ENCODE results near the gene SMIM35. TPM values are rescaled to one million over a fixed set of nuclear protein-coding genes. Genes with fewer than 3 reads are reported as not detected.

SMIM35 gene
- total RNA-seq, 1 donor from 2014 or later = not detected

DNA sequence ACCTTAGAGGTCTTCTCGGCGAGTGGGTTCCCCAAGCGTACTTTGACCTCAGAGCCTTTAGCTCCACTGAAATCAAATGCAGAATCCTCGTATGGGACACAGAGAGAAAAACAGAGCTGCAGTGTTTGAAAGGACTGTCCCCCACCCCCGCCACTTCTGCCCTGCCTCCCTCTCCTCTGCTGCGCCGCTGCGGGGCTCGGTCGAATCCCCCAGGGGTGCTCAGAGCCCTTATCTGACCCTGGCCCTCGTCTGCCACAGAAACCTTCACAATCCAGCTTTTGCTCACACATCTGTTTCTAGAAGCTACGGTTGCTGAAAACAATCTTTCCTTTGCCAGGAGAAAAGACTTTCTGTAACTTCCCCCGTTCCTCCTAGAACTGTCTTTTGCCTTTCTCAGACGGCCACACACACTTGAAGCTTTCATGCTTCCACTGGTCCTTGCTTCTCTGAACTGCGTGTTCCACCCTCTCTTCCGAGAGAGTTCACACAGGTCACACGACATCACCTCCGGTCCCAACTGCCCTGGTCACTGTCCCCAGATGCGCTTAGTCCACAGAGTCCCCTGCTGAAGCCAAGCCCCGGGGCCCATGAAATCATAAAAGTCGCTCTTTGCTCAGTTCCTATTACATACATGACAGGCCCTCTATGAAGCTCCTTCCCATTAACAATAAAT lies 3.7 kb downstream of the SMIM35 start:
- peak overlapping the region; percentile 23 for H3K4me3 Mint-ChIP-seq (ENCODE audit: unreplicated experiment)
- H3K27me3 Mint-ChIP-seq (ENCODE audit: unreplicated experiment) = peaks cover 8% of the 10 kb centered on the region
- peaks cover 25% of the 10 kb centered on the region for H3K4me1 Mint-ChIP-seq (ENCODE audit: low read depth, unreplicated experiment)
- no peak for DNase-seq
- peaks cover 10% of the 10 kb centered on the region for H3K9me3 Mint-ChIP-seq (ENCODE audit: unreplicated experiment)
- no peaks in the 10 kb centered on the region for H3K36me3 Mint-ChIP-seq (ENCODE audit: unreplicated experiment)
- H3K27ac Mint-ChIP-seq (ENCODE audit: unreplicated experiment) = peak overlapping the region; percentile 57
- TF ChIP-seq, protein P1, sequence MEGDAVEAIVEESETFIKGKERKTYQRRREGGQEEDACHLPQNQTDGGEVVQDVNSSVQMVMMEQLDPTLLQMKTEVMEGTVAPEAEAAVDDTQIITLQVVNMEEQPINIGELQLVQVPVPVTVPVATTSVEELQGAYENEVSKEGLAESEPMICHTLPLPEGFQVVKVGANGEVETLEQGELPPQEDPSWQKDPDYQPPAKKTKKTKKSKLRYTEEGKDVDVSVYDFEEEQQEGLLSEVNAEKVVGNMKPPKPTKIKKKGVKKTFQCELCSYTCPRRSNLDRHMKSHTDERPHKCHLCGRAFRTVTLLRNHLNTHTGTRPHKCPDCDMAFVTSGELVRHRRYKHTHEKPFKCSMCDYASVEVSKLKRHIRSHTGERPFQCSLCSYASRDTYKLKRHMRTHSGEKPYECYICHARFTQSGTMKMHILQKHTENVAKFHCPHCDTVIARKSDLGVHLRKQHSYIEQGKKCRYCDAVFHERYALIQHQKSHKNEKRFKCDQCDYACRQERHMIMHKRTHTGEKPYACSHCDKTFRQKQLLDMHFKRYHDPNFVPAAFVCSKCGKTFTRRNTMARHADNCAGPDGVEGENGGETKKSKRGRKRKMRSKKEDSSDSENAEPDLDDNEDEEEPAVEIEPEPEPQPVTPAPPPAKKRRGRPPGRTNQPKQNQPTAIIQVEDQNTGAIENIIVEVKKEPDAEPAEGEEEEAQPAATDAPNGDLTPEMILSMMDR (IDR thresholded peaks at IDR 0.05; ENCODE audit: partially characterized antibody, unreplicated experiment) = no peak

DNA sequence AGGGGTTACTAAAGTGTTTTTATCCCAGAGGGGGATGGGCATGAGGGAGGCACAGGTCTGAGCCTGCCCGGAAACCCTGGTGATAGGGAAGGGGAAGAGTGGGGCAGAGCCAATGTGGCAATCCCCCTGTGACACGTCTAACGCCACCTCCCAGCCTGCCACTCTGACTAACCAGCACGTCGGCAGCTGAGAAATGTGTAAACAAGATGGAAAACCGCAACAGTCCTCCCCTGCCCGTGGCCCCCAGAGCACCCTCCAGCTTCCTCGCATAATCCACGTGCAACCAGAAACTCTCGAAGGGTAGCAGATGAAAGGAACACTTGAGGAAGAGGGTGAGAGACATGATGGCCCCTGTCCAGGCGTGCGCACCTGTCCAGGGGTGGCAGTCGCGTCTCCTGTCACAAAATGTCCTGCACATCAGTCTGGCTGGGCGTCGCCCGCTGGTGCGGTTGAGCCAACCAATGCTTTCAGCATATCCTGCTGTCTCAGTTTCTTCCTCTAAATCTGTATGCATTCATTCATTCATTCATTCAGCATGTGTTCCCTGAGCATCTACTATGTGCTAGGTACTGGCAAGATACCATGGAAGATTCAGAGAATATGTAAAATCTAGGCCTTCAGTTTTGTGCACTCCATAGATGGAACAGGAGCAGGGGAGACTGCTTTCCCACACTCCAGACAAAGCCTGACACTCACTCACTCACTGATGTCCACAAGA lies 5.4 kb downstream of the SMIM35 start:
- H3K36me3 Mint-ChIP-seq (ENCODE audit: unreplicated experiment) = no peaks in the 10 kb centered on the region
- no peak overlapping the region for H3K4me3 Mint-ChIP-seq (ENCODE audit: unreplicated experiment)
- DNase-seq = no peak
- peaks cover 24% of the 10 kb centered on the region for H3K4me1 Mint-ChIP-seq (ENCODE audit: low read depth, unreplicated experiment)
- H3K27ac Mint-ChIP-seq (ENCODE audit: unreplicated experiment) = no peak overlapping the region
- TF ChIP-seq, protein P1 (IDR thresholded peaks at IDR 0.05; ENCODE audit: partially characterized antibody, unreplicated experiment) = no peak
- H3K9me3 Mint-ChIP-seq (ENCODE audit: unreplicated experiment) = peaks cover 5% of the 10 kb centered on the region
- peaks cover 8% of the 10 kb centered on the region for H3K27me3 Mint-ChIP-seq (ENCODE audit: unreplicated experiment)

DNA sequence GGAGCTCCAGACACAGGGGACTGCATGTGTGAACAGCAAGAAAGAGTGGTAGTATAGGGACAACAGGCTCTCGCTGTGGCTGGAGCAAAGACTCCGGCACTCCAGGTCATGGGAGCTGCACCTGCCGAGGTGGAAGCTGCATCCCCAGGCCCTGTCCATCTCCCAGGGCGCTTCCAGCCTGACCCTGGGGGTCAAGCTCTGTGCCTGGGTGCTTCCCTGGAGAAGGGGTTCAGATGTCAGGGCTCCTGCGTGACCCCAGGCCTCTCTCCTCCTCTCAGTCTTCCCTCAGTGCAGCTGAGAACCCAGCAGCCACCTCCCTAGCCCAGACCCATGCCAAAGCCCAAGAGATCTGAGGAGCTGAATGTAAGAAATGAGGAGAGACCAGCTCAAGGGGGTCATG lies 6.5 kb downstream of the SMIM35 start:
- TF ChIP-seq, protein P1 (IDR thresholded peaks at IDR 0.05; ENCODE audit: partially characterized antibody, unreplicated experiment) = no peak
- peaks cover 3% of the 10 kb centered on the region for H3K27me3 Mint-ChIP-seq (ENCODE audit: unreplicated experiment)
- peaks cover 25% of the 10 kb centered on the region for H3K4me1 Mint-ChIP-seq (ENCODE audit: low read depth, unreplicated experiment)
- no peak for DNase-seq
- no peak overlapping the region for H3K27ac Mint-ChIP-seq (ENCODE audit: unreplicated experiment)
- H3K9me3 Mint-ChIP-seq (ENCODE audit: unreplicated experiment) = peaks cover 2% of the 10 kb centered on the region
- H3K4me3 Mint-ChIP-seq (ENCODE audit: unreplicated experiment) = no peak overlapping the region
- no peaks in the 10 kb centered on the region for H3K36me3 Mint-ChIP-seq (ENCODE audit: unreplicated experiment)

DNA sequence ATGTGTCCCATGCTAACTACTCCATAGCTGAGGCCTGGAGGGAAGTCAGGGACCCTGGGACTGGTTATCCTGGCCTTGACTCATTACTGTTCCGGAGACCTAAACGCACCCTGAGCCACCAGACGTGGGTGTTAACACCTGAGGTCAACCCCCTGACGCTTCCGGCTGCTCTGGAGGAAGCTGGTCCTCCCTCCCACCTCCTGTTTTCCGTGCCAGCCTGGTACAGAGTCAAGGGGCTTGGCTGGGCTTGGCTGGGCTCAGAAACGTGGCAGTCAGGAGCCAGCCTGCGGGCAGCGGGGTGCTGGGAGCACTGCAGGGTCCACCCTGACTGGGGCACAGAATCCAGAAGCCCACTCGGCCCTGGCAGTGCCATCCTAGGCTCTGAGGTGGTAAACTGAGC lies 7.3 kb downstream of the SMIM35 start:
- peaks cover 25% of the 10 kb centered on the region for H3K4me1 Mint-ChIP-seq (ENCODE audit: low read depth, unreplicated experiment)
- peaks cover 2% of the 10 kb centered on the region for H3K9me3 Mint-ChIP-seq (ENCODE audit: unreplicated experiment)
- TF ChIP-seq, protein P1 (IDR thresholded peaks at IDR 0.05; ENCODE audit: partially characterized antibody, unreplicated experiment) = no peak
- H3K27ac Mint-ChIP-seq (ENCODE audit: unreplicated experiment) = no peak overlapping the region
- H3K4me3 Mint-ChIP-seq (ENCODE audit: unreplicated experiment) = no peak overlapping the region
- no peak for DNase-seq
- no peaks in the 10 kb centered on the region for H3K36me3 Mint-ChIP-seq (ENCODE audit: unreplicated experiment)
- peaks cover 1% of the 10 kb centered on the region for H3K27me3 Mint-ChIP-seq (ENCODE audit: unreplicated experiment)

DNA sequence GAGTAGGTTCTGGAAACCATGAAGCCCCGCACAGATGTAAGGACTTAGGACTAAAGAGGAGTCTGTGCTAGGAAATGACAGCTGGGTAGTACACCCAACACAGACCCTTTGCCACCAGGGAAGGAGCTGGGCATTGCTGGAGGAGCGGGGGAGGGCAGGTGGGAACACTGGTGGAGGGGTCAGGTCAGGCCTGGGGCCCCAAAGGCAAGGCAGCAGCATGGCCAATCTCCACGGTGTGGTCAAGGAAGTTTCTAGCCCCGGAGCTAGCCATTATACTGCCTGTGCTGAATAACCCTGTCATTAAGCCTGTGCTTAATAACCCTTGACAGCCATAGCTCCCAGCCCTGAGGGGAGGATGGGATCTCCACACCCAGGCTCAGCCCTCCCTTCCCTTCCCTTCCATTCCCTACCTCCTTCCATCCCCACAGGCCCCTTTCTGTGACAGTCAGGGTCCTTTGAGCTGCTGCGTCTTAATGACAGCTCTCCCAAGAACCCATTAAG lies 7.8 kb downstream of the SMIM35 start:
- TF ChIP-seq, protein P1 (IDR thresholded peaks at IDR 0.05; ENCODE audit: partially characterized antibody, unreplicated experiment) = no peak
- Mint-ChIP-seq H3K27ac (ENCODE audit: unreplicated experiment) (no peak overlapping the region), H3K4me1 (ENCODE audit: low read depth, unreplicated experiment) (peaks cover 25% of the 10 kb centered on the region), H3K36me3 (ENCODE audit: unreplicated experiment) (no peaks in the 10 kb centered on the region), H3K4me3 (ENCODE audit: unreplicated experiment) (no peak overlapping the region), H3K27me3 (ENCODE audit: unreplicated experiment) (peaks cover 1% of the 10 kb centered on the region), H3K9me3 (ENCODE audit: unreplicated experiment) (peaks cover 2% of the 10 kb centered on the region)
- DNase-seq = no peak

Measured in glutamatergic neuron (in vitro differentiated cells).